Calu3 (cell line): Measurements from ENCODE around the gene SPHK1. TPM values are rescaled to one million over a fixed set of nuclear protein-coding genes. Genes with fewer than 3 reads are reported as not detected.
A peak's percentile ranks its signal among the peaks of the same experiment; 100 is the strongest.

Experiments
- BruUV-seq: library from RNA; stranded (reverse); fragments of 400-500 nt; replicated peaks from 2 replicates; lab custom pipeline; 2021; lab: Mats Ljungman, UMichigan
- CTCF ChIA-PET: fragments of 300-600 bp; sonication (Branson Sonifier 250); formaldehyde crosslinking; loops from one replicate; lab custom pipeline; 2022; ENCODE audit warnings: antibody characterized with exemption; lab: Charles Lee
- DNase-seq: peaks from one replicate; pipeline ENCODE4 v3.0.0; 2022
- H3K27ac Mint-ChIP-seq: one replicate; pipeline ENCODE4 v1.8.0; 2022; ENCODE audit warnings: mixed read lengths; ENCODE audit not compliant: unreplicated experiment
- H3K27me3 Mint-ChIP-seq: one replicate; pipeline ENCODE4 v1.8.0; 2022; ENCODE audit warnings: mixed read lengths; ENCODE audit not compliant: unreplicated experiment
- H3K36me3 Mint-ChIP-seq: one replicate; pipeline ENCODE4 v1.8.0; 2022; ENCODE audit warnings: mild to moderate bottlenecking, moderate library complexity, mixed read lengths; ENCODE audit not compliant: insufficient read depth, unreplicated experiment
- H3K4me1 Mint-ChIP-seq: one replicate; pipeline ENCODE4 v1.8.0; 2022; ENCODE audit warnings: mild to moderate bottlenecking, low read depth, mixed read lengths; ENCODE audit not compliant: unreplicated experiment
- H3K4me3 Mint-ChIP-seq: one replicate; pipeline ENCODE4 v1.8.0; 2022; ENCODE audit warnings: mild to moderate bottlenecking, low read depth, moderate library complexity, mixed read lengths; ENCODE audit not compliant: unreplicated experiment
- H3K9me3 Mint-ChIP-seq: one replicate; pipeline ENCODE4 v1.8.0; 2022; ENCODE audit warnings: low read depth, mixed read lengths; ENCODE audit not compliant: unreplicated experiment
- CTCF ChIP-seq: fragments of 200-600 bp; IDR thresholded peaks from one replicate; pipeline ENCODE4 v1.8.0; 2022; ENCODE audit warnings: antibody characterized with exemption; ENCODE audit not compliant: unreplicated experiment
- intact Hi-C: fragments of 100-400 bp; cut with micrococcal nuclease; formaldehyde crosslinking; loops from one replicate; pipeline ENCODE4 v1.10.0; 2022; ENCODE audit not compliant: unreplicated experiment
- total RNA-seq: library from RNA; stranded (reverse); gene quantifications from 2 replicates; pipeline ENCODE4 v1.2.3, GENCODE V29; 2022

The SPHK1 gene
- total RNA-seq, 1 experiment from 2014 or later = 1.5 TPM

- H3K4me3 Mint-ChIP-seq = no peak overlapping the region
- H3K27ac Mint-ChIP-seq = no peak overlapping the region
- no peaks in the 10 kb centered on the region for H3K27me3 Mint-ChIP-seq
- intact Hi-C loops = no loop called here
- no peaks in the 10 kb centered on the region for H3K36me3 Mint-ChIP-seq
- DNase-seq = no peak
- H3K4me1 Mint-ChIP-seq = peaks cover 9% of the 10 kb centered on the region
- H3K9me3 Mint-ChIP-seq = no peaks in the 10 kb centered on the region
- CTCF ChIA-PET = interaction anchor here (0.6 to 1.7 kb wide), 9 partner anchors 11 to 390 kb away, joined by 3 to 12 read pairs (median 7); partner anchors contain the start of genes PRPSAP1 and SPHK1
- no peak for TF ChIP-seq CTCF
- BruUV-seq = no TSS peak
Observed at GRCh38 chr17:76369804-76370203, 14.6 kb upstream of the SPHK1 start.

- no TSS peak for BruUV-seq
- intact Hi-C loops = no loop called here
- Mint-ChIP-seq H3K9me3 (no peaks in the 10 kb centered on the region), H3K4me3 (no peak overlapping the region), H3K27ac (no peak overlapping the region), H3K27me3 (no peaks in the 10 kb centered on the region), H3K4me1 (peaks cover 9% of the 10 kb centered on the region), H3K36me3 (no peaks in the 10 kb centered on the region)
- CTCF ChIA-PET = interaction anchor here (0.5 to 1.7 kb wide), 9 partner anchors 10 to 107 kb away, joined by 3 to 12 read pairs (median 7); partner anchors contain the start of genes PRPSAP1 and SPHK1
- peak; percentile 72 for TF ChIP-seq CTCF
- DNase-seq = peak; percentile 47
Observed at GRCh38 chr17:76370261-76370993, 14.0 kb upstream of the SPHK1 start.

GRCh38 chr17:76371656-76372628, 12.5 kb upstream of the SPHK1 start:
- no peak overlapping the region for H3K4me3 Mint-ChIP-seq
- BruUV-seq = no TSS peak
- no peaks in the 10 kb centered on the region for H3K27me3 Mint-ChIP-seq
- no peak overlapping the region for H3K27ac Mint-ChIP-seq
- DNase-seq = no peak
- peaks cover 17% of the 10 kb centered on the region for H3K4me1 Mint-ChIP-seq
- CTCF ChIA-PET = interaction anchor here (0.6 to 0.7 kb wide), 3 partner anchors 23 to 342 kb away, joined by 3 to 6 read pairs (median 3); no protein-coding TSS in a partner anchor
- H3K9me3 Mint-ChIP-seq = no peaks in the 10 kb centered on the region
- H3K36me3 Mint-ChIP-seq = no peaks in the 10 kb centered on the region
- intact Hi-C loops = no loop called here
- no peak for TF ChIP-seq CTCF

- Mint-ChIP-seq H3K9me3 (no peaks in the 10 kb centered on the region), H3K4me1 (peaks cover 8% of the 10 kb centered on the region), H3K27me3 (peaks cover 9% of the 10 kb centered on the region), H3K27ac (no peak overlapping the region), H3K4me3 (no peak overlapping the region), H3K36me3 (no peaks in the 10 kb centered on the region)
- BruUV-seq = no TSS peak
- intact Hi-C loops = no loop called here
- TF ChIP-seq CTCF = no peak
- CTCF ChIA-PET = interaction anchor here (0.6 to 1.3 kb wide), 3 partner anchors 12 to 574 kb away, joined by 3 to 5 read pairs (median 4); no protein-coding TSS in a partner anchor
- no peak for DNase-seq
Observed at GRCh38 chr17:76376318-76377133, 7.9 kb upstream of the SPHK1 start.
